IPS DF 6.9 (cell line): Measurements from ENCODE around the gene GNAL.

Experiments used
- DNase-seq: peaks from one replicate; pipeline ENCODE4 v3.0.0-alpha.2; 2013; ENCODE audit warnings: low read depth, low spot score
- H3K27ac ChIP-seq: one replicate; pipeline ENCODE4 v1.5.1; 2013; ENCODE audit warnings: low read length, control low read depth
- H3K27me3 ChIP-seq: 2 replicates; pipeline ENCODE4 v1.6.1; 2013; ENCODE audit warnings: mild to moderate bottlenecking, low read length; ENCODE audit not compliant: control insufficient read depth, insufficient read depth
- H3K36me3 ChIP-seq: 2 replicates; pipeline ENCODE4 v1.6.1; 2013; ENCODE audit warnings: low read length; ENCODE audit not compliant: control insufficient read depth, insufficient read depth
- H3K4me1 ChIP-seq: 2 replicates; pipeline ENCODE4 v1.6.1; 2013; ENCODE audit warnings: low read length; ENCODE audit not compliant: control insufficient read depth, insufficient read depth
- H3K4me3 ChIP-seq: 2 replicates; pipeline ENCODE4 v1.5.1; 2013; ENCODE audit warnings: mild to moderate bottlenecking, low read length
- H3K9me3 ChIP-seq: 2 replicates; pipeline ENCODE4 v1.6.1; 2013; ENCODE audit warnings: low read length, inconsistent platforms; ENCODE audit not compliant: control insufficient read depth, insufficient read depth
- WGBS: extraction: QIAGEN DNeasy Blood & Tissue Kit; methylation state at CpG from one replicate; pipeline ENCODE4 v1.1.7; 2013; ENCODE audit warnings: mixed read lengths, missing lambda C conversion rate; ENCODE audit not compliant: insufficient read length, insufficient coverage; 5-methylcytosine and 5-hydroxymethylcytosine counted together

GNAL gene

DNA sequence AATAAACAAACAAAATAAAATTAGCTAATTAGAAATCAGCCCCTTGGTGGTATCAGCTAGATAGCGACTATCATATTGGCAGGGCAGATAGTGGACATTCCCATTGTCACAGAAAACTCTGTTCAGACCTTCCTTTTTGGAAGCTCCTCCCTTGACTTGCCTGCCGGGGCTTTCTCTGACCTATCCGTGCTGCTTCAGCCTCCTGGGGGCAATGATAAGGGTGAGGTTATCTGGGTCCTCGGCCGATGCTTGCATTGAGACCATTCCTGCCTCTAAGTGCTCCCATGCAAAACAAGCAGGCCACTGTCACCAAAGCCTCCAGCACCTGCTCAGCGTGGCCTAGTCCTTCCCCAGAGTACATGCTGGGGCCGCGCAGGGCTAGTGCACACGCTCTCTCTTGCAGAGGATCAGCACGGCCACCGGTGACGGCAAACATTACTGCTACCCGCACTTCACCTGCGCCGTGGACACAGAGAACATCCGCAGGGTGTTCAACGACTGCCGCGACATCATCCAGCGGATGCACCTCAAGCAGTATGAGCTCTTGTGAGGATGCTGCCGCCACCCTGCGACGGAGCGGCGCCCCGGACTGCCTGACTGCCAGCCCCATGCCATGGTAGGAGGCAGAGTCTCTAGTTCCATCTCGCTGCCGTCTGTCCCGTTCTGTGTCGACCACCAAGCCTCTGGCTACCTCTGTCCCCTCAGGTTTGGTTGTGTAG, 191.7 kb downstream of the GNAL start:
- Histone ChIP-seq H3K36me3 (peaks cover 4% of the 10 kb centered on the region; the same call in 1 of the 2 replicates), H3K4me1 (no peaks in the 10 kb centered on the region), H3K27ac (no peak overlapping the region), H3K4me3 (no peak overlapping the region), H3K27me3 (no peaks in the 10 kb centered on the region), H3K9me3 (no peaks in the 10 kb centered on the region)
- DNase-seq = no peak
- WGBS = no CpG with 5 or more reads among the region's 30 CpGs

DNA sequence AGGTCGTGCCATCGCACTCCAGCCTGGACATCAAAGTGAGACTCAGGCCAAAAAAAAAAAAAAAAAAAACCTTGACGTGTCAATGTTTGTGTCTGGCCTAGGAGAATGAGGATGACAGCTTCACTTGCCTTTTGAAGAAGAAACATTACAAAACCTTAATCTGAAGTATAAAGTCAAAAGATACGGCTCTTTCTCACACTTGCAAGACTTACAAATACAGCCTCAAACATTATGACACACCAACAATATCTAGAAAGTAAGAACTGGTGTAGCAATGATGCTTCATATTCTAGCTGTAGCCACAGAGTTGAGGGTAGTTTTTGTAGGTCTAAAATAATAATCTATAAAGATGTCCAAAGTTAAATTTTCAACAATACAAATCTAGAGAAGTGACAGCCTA, 193.6 kb downstream of the GNAL start:
- Histone ChIP-seq H3K4me1 (no peaks in the 10 kb centered on the region), H3K36me3 (peaks cover 9% of the 10 kb centered on the region), H3K27ac (no peak overlapping the region), H3K9me3 (no peaks in the 10 kb centered on the region), H3K4me3 (no peak overlapping the region), H3K27me3 (no peaks in the 10 kb centered on the region)
- no peak for DNase-seq
- WGBS = no CpG with 5 or more reads among the region's 4 CpGs

DNA sequence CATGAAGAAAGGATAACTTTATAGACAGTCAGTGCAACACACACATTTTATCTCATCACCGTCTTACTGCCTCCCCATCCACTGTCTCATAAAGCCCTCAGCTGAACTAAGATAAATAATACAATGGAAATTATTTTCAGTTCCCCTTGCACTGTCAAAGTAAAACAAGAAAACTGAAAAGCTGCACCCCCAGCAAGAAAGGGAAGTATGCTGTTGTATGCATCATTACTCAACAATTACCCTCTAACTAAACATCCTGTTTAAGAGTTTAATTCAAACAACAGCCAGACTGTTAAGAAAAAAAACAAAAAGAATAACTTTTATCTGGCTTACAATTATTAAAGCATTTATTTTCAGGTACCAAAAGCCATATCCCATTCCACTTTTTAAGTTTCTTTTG, 194.1 kb downstream of the GNAL start:
- no peak overlapping the region for H3K4me3 ChIP-seq
- H3K4me1 ChIP-seq = no peaks in the 10 kb centered on the region
- no peaks in the 10 kb centered on the region for H3K9me3 ChIP-seq
- WGBS = no CpG with 5 or more reads among the region's 1 CpG
- H3K27ac ChIP-seq = no peak overlapping the region
- H3K27me3 ChIP-seq = no peaks in the 10 kb centered on the region
- DNase-seq = no peak
- peaks cover 9% of the 10 kb centered on the region for H3K36me3 ChIP-seq

DNA sequence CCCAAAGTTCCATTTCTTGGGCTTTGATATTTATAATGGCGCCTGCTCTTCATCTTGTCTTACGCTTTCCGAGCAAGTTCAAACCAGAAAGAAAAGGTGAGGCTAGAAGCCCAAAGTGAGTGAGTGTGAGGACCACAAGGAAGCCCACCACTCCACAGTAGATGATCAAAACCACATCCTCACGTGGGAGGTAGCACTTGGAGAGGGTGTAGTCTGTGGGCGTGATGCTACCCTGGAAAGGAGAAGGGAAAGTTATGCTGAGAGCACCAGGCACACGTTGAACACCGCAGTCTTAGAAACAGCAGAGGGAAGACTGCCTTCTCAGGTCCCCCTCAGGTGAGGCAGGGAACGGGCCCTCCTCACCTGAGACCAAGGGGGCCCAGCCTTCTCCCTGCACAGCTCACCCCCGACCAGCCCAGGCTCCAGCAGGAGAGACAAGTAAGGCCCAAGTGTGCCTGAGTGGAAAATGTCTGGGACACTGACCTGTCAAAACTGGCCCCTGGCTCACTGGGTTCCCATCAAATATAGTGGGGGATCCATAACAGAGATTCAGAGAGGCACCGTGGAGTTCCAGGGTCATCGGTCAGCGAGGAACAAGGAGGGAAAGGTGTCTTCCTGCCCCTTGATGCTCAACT, 195.4 kb downstream of the GNAL start:
- no peaks in the 10 kb centered on the region for H3K4me1 ChIP-seq
- no CpG with 5 or more reads among the region's 12 CpGs for WGBS

DNA sequence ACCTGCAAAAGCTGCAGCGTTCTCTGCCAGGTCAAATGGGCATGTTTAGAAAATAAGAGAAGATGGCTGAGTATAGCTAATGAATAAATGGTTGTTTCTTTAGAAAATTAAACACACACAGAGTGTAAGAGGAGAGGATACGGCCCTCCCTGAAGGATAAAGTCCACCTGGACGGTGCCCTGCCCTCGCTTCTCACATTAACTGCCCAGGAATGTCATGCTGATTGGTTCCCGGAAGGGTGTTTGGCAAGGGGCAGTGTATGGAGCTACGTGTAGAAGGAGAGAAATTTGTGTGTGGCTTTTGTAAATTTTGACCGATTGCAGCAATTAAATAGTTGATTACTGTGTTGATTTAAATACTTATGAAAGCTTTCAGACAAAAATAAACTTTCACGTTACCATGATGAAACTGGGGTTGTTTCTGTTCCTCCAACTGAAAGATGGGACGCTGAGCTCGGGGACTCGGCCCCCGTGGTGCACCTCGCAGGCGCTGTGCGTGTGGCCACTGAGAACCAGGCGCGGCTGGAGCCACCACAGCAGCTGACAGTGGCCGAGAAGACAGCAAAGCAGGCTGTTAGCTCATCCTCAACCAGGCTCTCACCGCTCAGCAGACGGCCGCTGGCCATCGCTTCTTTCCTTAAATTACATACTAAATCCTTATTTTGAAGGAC, 196.3 kb downstream of the GNAL start:
- WGBS = 100% methylated on average over 2 of the region's 22 CpGs
- DNase-seq = no peak
- Histone ChIP-seq H3K9me3 (no peaks in the 10 kb centered on the region), H3K27ac (no peak overlapping the region), H3K4me3 (no peak overlapping the region), H3K27me3 (no peaks in the 10 kb centered on the region), H3K4me1 (no peaks in the 10 kb centered on the region), H3K36me3 (peaks cover 9% of the 10 kb centered on the region)

More for the DNA sequence above, 195.4 kb downstream of the GNAL start:
- H3K27ac ChIP-seq = no peak overlapping the region
- H3K9me3 ChIP-seq = no peaks in the 10 kb centered on the region
- H3K27me3 ChIP-seq = no peaks in the 10 kb centered on the region
- DNase-seq = no peak
- no peak overlapping the region for H3K4me3 ChIP-seq
- peaks cover 9% of the 10 kb centered on the region for H3K36me3 ChIP-seq

DNA sequence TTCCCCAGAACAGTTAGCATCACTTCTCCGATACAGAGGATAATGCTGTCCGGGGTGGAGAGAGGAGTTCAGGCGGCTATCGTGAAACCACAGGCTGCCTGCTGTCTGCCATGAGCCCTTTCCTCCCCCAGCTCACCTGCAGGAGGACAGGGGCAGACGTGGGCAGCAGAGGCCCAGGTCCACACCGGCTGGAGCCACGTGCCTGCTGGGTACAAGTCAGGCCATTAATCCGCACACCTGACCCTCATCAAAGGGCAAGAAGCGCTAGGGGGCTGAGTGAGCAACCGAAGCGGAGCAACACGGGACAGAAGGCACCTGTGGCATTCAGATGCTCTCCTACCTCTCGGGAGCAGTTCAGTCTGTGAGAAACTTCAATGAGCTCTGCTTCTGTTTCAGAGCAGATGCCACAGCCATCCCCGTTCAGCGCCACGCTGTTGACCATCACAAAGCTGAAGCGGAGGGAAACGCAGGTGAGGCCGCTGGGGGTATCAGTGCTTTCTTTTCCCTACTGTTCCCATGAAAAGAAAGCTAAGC, 197.6 kb downstream of the GNAL start:
- Histone ChIP-seq H3K27ac (no peak overlapping the region), H3K4me1 (no peaks in the 10 kb centered on the region), H3K27me3 (no peaks in the 10 kb centered on the region), H3K36me3 (peaks cover 5% of the 10 kb centered on the region), H3K9me3 (no peaks in the 10 kb centered on the region), H3K4me3 (no peak overlapping the region; the same call in 1 of the 2 replicates)
- no peak for DNase-seq
- WGBS = no CpG with 5 or more reads among the region's 19 CpGs

DNA sequence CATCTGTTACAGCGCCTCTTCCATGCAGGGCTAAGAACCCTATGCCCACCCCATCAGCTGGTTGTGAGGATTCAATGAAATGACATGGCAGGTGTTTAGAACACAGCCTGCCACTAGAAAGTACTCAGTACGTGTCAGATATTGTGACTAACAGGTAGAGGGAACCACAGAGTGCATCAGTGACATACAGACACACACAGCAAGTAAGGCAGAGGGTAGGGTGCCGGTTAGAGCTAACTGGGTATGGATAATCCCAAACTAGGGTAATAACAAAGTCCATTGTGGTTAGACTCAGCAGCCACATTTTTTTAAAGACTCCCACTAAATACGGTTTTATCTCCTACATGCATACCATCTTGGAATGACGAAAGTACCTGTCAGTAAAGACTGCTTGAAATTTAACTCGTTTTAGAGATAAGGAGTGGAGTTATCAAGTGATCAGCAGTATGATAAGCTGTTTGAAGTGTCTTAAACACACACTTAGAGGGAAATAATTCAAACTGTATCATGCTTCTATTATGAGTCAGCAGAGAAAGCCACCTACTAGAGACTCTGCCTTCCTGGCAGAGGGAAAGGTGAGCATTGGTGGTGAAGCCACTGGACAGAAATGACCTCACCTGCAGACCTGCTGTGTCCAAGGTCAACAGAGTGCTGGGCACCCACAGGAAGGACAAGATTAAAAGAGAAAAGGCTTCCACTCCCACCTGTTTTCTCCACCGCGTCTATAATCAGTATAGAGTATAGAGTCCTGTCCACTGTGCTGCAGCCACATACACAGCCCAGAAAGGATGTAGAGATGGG, 198.5 kb downstream of the GNAL start:
- Histone ChIP-seq H3K27me3 (no peaks in the 10 kb centered on the region), H3K4me1 (no peaks in the 10 kb centered on the region), H3K27ac (no peak overlapping the region), H3K4me3 (no peak overlapping the region), H3K9me3 (no peaks in the 10 kb centered on the region), H3K36me3 (peaks cover 5% of the 10 kb centered on the region)
- no CpG with 5 or more reads among the region's 8 CpGs for WGBS
- DNase-seq = no peak

DNA sequence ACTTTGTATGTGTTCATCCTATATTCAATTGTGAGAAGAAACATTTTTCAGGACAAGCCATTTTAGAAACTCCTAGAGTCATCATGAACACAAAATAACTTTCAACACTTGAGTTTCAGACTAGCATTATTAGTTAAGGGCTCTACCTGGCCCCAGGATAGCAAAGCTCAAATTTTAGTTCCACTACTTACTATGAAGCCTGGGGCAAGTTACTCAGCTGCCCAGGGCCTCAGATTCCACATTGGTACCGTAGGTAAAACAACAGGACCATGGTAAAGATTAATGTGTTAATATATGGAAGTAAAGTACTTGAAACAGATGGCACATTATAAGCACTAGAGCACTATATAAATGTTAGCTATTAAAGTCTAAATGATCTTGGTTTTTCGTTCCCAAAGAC, 199.7 kb downstream of the GNAL start:
- no peaks in the 10 kb centered on the region for H3K27me3 ChIP-seq
- H3K36me3 ChIP-seq = peaks cover 5% of the 10 kb centered on the region
- no peaks in the 10 kb centered on the region for H3K4me1 ChIP-seq
- no CpG with 5 or more reads among the region's 2 CpGs for WGBS
- no peak for DNase-seq
- no peaks in the 10 kb centered on the region for H3K9me3 ChIP-seq
- no peak overlapping the region for H3K4me3 ChIP-seq
- H3K27ac ChIP-seq = no peak overlapping the region

DNA sequence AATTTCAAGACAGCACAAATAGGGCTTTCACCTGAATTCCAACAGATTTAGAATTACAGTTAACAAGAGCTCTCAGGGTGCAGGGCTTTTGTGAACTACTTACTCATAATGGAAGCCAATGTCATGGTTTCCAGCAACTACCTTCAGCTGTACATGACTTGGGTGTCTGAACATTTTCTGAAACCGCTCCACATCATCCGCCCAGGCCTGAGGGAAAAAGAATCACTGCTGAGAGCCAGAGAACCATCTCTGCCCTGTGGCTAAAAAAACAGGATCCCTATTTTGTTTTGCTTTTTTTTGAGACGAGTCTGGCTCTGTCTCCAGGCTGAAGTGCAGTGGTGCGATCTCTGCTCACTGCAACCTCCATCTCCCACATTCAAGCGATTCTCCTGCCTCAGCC, 200.2 kb downstream of the GNAL start:
- no peak for DNase-seq
- Histone ChIP-seq H3K27ac (no peak overlapping the region), H3K27me3 (no peaks in the 10 kb centered on the region), H3K4me1 (no peaks in the 10 kb centered on the region), H3K4me3 (no peak overlapping the region), H3K36me3 (peaks cover 5% of the 10 kb centered on the region), H3K9me3 (no peaks in the 10 kb centered on the region)
- no CpG with 5 or more reads among the region's 5 CpGs for WGBS

DNA sequence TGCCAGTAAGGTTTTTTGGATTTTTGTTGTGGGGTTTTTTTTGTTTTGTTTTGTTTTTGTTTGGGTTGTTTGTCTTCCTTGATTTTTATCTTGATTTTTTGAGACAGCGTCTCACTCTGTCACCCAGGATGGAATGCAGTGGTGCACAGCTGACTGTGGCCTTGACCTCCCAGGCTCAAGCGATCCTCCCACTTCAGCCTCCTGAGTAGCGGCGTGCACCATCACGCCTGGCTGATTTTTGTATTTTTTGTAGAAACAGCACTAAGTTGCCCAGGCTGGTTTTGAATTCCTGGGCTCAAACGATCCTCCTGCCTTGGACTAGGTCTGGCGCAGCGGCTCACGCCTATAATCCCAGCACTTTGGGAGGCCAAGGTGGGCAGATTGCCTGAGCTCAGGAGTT, 202.7 kb downstream of the GNAL start:
- H3K27me3 ChIP-seq = no peaks in the 10 kb centered on the region
- no peaks in the 10 kb centered on the region for H3K9me3 ChIP-seq
- no CpG with 5 or more reads among the region's 9 CpGs for WGBS
- no peak for DNase-seq
- H3K4me1 ChIP-seq = no peaks in the 10 kb centered on the region
- H3K27ac ChIP-seq = no peak overlapping the region
- no peaks in the 10 kb centered on the region; the same call in 1 of the 2 replicates for H3K36me3 ChIP-seq
- no peak overlapping the region for H3K4me3 ChIP-seq
